Neural progenitor cell (in vitro differentiated cells): ENCODE results near the gene NPB. TPM values are rescaled to one million over a fixed set of nuclear protein-coding genes. Genes with fewer than 3 reads are reported as not detected.

Experiments
- DNase-seq: peaks from one replicate; pipeline ENCODE4 v3.0.0-alpha.2; 2016; ENCODE audit warnings: low spot score
- H2AFZ ChIP-seq: fragments of 200-600 bp; sonication (generic); replicated peaks from 2 replicates; pipeline ENCODE4 v1.6.1; 2016; ENCODE audit warnings: antibody characterized with exemption
- H3F3A ChIP-seq: fragments of 200-600 bp; sonication (generic); 2 replicates; pipeline ENCODE4 v1.6.1; 2016; ENCODE audit warnings: antibody characterized with exemption, low read depth
- H3K27ac ChIP-seq: fragments of 200-600 bp; sonication (generic); 2 replicates; pipeline ENCODE4 v1.5.1; 2016; ENCODE audit warnings: mild to moderate bottlenecking
- H3K27me3 ChIP-seq: fragments of 200-600 bp; sonication (generic); 2 replicates; pipeline ENCODE4 v1.6.1; 2016; ENCODE audit warnings: mild to moderate bottlenecking, moderate library complexity
- H3K36me3 ChIP-seq: fragments of 200-600 bp; sonication (generic); 2 replicates; pipeline ENCODE4 v1.5.1; 2016
- H3K4me1 ChIP-seq: fragments of 200-600 bp; sonication (generic); 2 replicates; pipeline ENCODE4 v1.6.1; 2016; ENCODE audit warnings: mixed run types
- H3K4me2 ChIP-seq: fragments of 200-600 bp; sonication (generic); 2 replicates; pipeline ENCODE4 v1.6.1; 2016
- H3K4me3 ChIP-seq: fragments of 200-600 bp; sonication (generic); 2 replicates; pipeline ENCODE4 v1.5.1; 2016
- H3K79me2 ChIP-seq: fragments of 200-600 bp; sonication (generic); 2 replicates; pipeline ENCODE4 v1.6.1; 2016; ENCODE audit warnings: low read depth
- H3K9ac ChIP-seq: fragments of 200-600 bp; sonication (generic); 2 replicates; pipeline ENCODE4 v1.6.1; 2016
- H3K9me3 ChIP-seq: fragments of 200-600 bp; sonication (generic); 2 replicates; pipeline ENCODE4 v1.5.1; 2016; ENCODE audit warnings: low read depth
- H4K20me1 ChIP-seq: fragments of 200-600 bp; sonication (generic); 2 replicates; pipeline ENCODE4 v1.6.1; 2016; ENCODE audit warnings: low read depth
- H3K27ac Mint-ChIP-seq: 3 replicates; pipeline ENCODE4 v1.8.0; 2021; ENCODE audit warnings: mixed read lengths
- H3K27me3 Mint-ChIP-seq: 2 replicates; pipeline ENCODE4 v1.8.0; 2022; ENCODE audit warnings: low read depth, mild to moderate bottlenecking, inconsistent platforms, moderate library complexity, mixed read lengths; ENCODE audit not compliant: insufficient read depth
- H3K36me3 Mint-ChIP-seq: 3 replicates; pipeline ENCODE4 v1.8.0; 2021; ENCODE audit warnings: mixed read lengths
- H3K4me1 Mint-ChIP-seq: 3 replicates; pipeline ENCODE4 v1.8.0; 2021; ENCODE audit warnings: mixed read lengths
- H3K4me3 Mint-ChIP-seq: 3 replicates; pipeline ENCODE4 v1.8.0; 2021; ENCODE audit warnings: mild to moderate bottlenecking, moderate library complexity, mixed read lengths
- H3K9me3 Mint-ChIP-seq: 3 replicates; pipeline ENCODE4 v1.8.0; 2020; ENCODE audit warnings: mixed read lengths
- EZH2 ChIP-seq: fragments of 200-600 bp; sonication (generic); IDR thresholded peaks from 2 replicates; pipeline ENCODE4 v1.6.1; 2017; ENCODE audit warnings: antibody characterized with exemption, mild to moderate bottlenecking, moderate library complexity
- EZH2phosphoT487 ChIP-seq: fragments of 200-600 bp; sonication (generic); IDR thresholded peaks from 2 replicates; pipeline ENCODE4 v1.6.1; 2017; ENCODE audit warnings: antibody characterized with exemption
- total RNA-seq: library from RNA; depleted of rRNA; stranded (reverse); fragments of >200 nt; gene quantifications from 2 replicates; pipeline ENCODE4 v1.2.3, GENCODE V29; 2015; ENCODE audit warnings: low replicate concordance
- TF ChIP-seq, protein P1 (sequence below): fragments of 200-600 bp; sonication (generic); IDR thresholded peaks from 2 replicates; pipeline ENCODE4 v1.5.1; 2017; ENCODE audit warnings: antibody characterized with exemption, mild to moderate bottlenecking

NPB gene
- total RNA-seq, 1 donor from 2014 or later, result not detected

GRCh38 chr17:81867170-81867990 is 34.7 kb upstream of the NPB start:
- Mint-ChIP-seq H3K4me3 (no peak overlapping the region), H3K27ac (peak overlapping the region; percentile 46), H3K27me3 (peaks cover 6% of the 10 kb centered on the region), H3K4me1 (peaks cover 17% of the 10 kb centered on the region), H3K9me3 (no peaks in the 10 kb centered on the region), H3K36me3 (peaks cover 6% of the 10 kb centered on the region)
- H3F3A ChIP-seq, result peaks cover 58% of the 10 kb centered on the region
- H3K4me2 ChIP-seq, result no peak overlapping the region
- H3K4me1 ChIP-seq, result peaks cover 13% of the 10 kb centered on the region
- H2AFZ ChIP-seq, result no peak overlapping the region
- no peaks in the 10 kb centered on the region for H3K36me3 ChIP-seq
- H3K4me3 ChIP-seq, result no peak overlapping the region
- peaks cover 44% of the 10 kb centered on the region for H3K79me2 ChIP-seq
- peak overlapping the region; percentile 85 for H3K27ac ChIP-seq
- peak; percentile 37 for DNase-seq
- peaks cover 52% of the 10 kb centered on the region for H4K20me1 ChIP-seq
- H3K9me3 ChIP-seq, result no peaks in the 10 kb centered on the region
- no peaks in the 10 kb centered on the region for H3K27me3 ChIP-seq
- TF ChIP-seq, protein P1, sequence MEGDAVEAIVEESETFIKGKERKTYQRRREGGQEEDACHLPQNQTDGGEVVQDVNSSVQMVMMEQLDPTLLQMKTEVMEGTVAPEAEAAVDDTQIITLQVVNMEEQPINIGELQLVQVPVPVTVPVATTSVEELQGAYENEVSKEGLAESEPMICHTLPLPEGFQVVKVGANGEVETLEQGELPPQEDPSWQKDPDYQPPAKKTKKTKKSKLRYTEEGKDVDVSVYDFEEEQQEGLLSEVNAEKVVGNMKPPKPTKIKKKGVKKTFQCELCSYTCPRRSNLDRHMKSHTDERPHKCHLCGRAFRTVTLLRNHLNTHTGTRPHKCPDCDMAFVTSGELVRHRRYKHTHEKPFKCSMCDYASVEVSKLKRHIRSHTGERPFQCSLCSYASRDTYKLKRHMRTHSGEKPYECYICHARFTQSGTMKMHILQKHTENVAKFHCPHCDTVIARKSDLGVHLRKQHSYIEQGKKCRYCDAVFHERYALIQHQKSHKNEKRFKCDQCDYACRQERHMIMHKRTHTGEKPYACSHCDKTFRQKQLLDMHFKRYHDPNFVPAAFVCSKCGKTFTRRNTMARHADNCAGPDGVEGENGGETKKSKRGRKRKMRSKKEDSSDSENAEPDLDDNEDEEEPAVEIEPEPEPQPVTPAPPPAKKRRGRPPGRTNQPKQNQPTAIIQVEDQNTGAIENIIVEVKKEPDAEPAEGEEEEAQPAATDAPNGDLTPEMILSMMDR, result no peak
- TF ChIP-seq EZH2phosphoT487 (no peak), EZH2 (no peak)
- H3K9ac ChIP-seq, result no peak overlapping the region

- Histone ChIP-seq H3K79me2 (peaks cover 42% of the 10 kb centered on the region), H3K4me2 (no peak overlapping the region), H4K20me1 (peaks cover 51% of the 10 kb centered on the region), H3K9ac (no peak overlapping the region), H3F3A (peaks cover 57% of the 10 kb centered on the region), H3K27me3 (no peaks in the 10 kb centered on the region), H3K4me1 (peaks cover 14% of the 10 kb centered on the region), H3K27ac (peak overlapping the region; percentile 85), H3K9me3 (no peaks in the 10 kb centered on the region), H3K36me3 (no peaks in the 10 kb centered on the region), H2AFZ (no peak overlapping the region), H3K4me3 (no peak overlapping the region)
- Mint-ChIP-seq H3K9me3 (no peaks in the 10 kb centered on the region), H3K27me3 (peaks cover 6% of the 10 kb centered on the region), H3K36me3 (peaks cover 3% of the 10 kb centered on the region), H3K27ac (no peak overlapping the region), H3K4me1 (peaks cover 18% of the 10 kb centered on the region), H3K4me3 (no peak overlapping the region)
- no peak for DNase-seq
- TF ChIP-seq EZH2phosphoT487 (no peak), EZH2 (no peak)
- TF ChIP-seq, protein P1, result no peak
Observed at GRCh38 chr17:81867991-81868673, 33.9 kb upstream of the NPB start.

GRCh38 chr17:81868674-81869220 is 33.3 kb upstream of the NPB start:
- peaks cover 35% of the 10 kb centered on the region for H3K79me2 ChIP-seq
- peaks cover 14% of the 10 kb centered on the region for H3K4me1 ChIP-seq
- Mint-ChIP-seq H3K27ac (no peak overlapping the region), H3K4me3 (peak overlapping the region; percentile 60), H3K4me1 (peaks cover 16% of the 10 kb centered on the region), H3K9me3 (no peaks in the 10 kb centered on the region), H3K27me3 (peaks cover 6% of the 10 kb centered on the region), H3K36me3 (peaks cover 3% of the 10 kb centered on the region)
- H4K20me1 ChIP-seq, result peaks cover 46% of the 10 kb centered on the region
- no peak overlapping the region for H3K9ac ChIP-seq
- no peak overlapping the region for H2AFZ ChIP-seq
- peak; percentile 35 for DNase-seq
- H3F3A ChIP-seq, result peaks cover 57% of the 10 kb centered on the region
- no peaks in the 10 kb centered on the region for H3K27me3 ChIP-seq
- TF ChIP-seq EZH2, result no peak
- no peak for TF ChIP-seq EZH2phosphoT487
- TF ChIP-seq, protein P1, result no peak
- H3K27ac ChIP-seq, result peak overlapping the region; percentile 85
- no peaks in the 10 kb centered on the region for H3K9me3 ChIP-seq
- H3K36me3 ChIP-seq, result no peaks in the 10 kb centered on the region
- H3K4me3 ChIP-seq, result no peak overlapping the region
- H3K4me2 ChIP-seq, result peak overlapping the region; percentile 99
